PFSK-1 (cell line): ENCODE measurements around the gene CD300LD.

ENCODE experiments used
- FOXP2 ChIP-seq: optimal IDR thresholded peaks from 2 replicates; pipeline ENCODE3; 2011; ENCODE audit warnings: borderline replicate concordance, control low read depth, inconsistent platforms; ENCODE audit not compliant: insufficient read depth; ENCODE audit errors: extremely low read length, extremely low read depth
- POLR2AphosphoS5 ChIP-seq: IDR thresholded peaks from 2 replicates; pipeline ENCODE4 v1.6.1; 2012; ENCODE audit warnings: low read depth, mild to moderate bottlenecking, control low read depth, low read length, moderate library complexity
- SIN3A ChIP-seq: IDR thresholded peaks from 2 replicates; pipeline ENCODE4 v1.6.1; 2012; ENCODE audit warnings: mild to moderate bottlenecking, low read length, moderate library complexity, borderline replicate concordance; ENCODE audit not compliant: insufficient read depth
- TAF1 ChIP-seq: IDR thresholded peaks from 2 replicates; pipeline ENCODE4 v1.6.1; 2012; ENCODE audit warnings: low read length, control low read depth, borderline replicate concordance; ENCODE audit not compliant: insufficient read depth
- TF ChIP-seq, protein P1 (sequence below), 2 experiments: IDR thresholded peaks; 2 replicates each; pipeline versions ENCODE4 v1.6.1 to v1.8.0; 2011 to 2012; ENCODE audit warnings: low read depth in 2 of 2, low read length in 2 of 2, control low read depth in 1 of 2, inconsistent platforms in 1 of 2, mild to moderate bottlenecking in 1 of 2, moderate library complexity in 1 of 2; ENCODE audit not compliant: insufficient read depth in 1 of 2

DNA sequence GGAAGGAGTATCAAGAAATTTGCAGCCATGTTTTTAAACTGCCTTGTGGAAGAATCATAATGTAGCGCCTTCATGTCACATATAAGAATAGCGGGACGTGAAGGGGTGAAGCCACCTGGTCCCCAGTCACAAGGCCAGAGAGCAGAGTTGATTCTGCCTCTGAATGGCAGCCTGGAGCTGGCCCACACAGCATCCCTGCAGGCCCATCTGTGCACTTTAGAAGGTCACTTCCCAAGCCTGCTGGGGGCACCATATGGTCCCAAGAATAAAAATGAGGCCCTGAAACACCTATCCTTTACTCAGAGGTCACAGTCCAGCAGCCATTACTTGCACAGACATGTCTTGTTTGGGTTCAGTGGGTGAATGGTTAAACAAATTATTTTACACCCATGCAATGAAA, 16.4 kb upstream of the CD300LD start:
- TF ChIP-seq TAF1 (no peak), POLR2AphosphoS5 (no peak), SIN3A (no peak), FOXP2 (no peak)
- TF ChIP-seq, protein P1, sequence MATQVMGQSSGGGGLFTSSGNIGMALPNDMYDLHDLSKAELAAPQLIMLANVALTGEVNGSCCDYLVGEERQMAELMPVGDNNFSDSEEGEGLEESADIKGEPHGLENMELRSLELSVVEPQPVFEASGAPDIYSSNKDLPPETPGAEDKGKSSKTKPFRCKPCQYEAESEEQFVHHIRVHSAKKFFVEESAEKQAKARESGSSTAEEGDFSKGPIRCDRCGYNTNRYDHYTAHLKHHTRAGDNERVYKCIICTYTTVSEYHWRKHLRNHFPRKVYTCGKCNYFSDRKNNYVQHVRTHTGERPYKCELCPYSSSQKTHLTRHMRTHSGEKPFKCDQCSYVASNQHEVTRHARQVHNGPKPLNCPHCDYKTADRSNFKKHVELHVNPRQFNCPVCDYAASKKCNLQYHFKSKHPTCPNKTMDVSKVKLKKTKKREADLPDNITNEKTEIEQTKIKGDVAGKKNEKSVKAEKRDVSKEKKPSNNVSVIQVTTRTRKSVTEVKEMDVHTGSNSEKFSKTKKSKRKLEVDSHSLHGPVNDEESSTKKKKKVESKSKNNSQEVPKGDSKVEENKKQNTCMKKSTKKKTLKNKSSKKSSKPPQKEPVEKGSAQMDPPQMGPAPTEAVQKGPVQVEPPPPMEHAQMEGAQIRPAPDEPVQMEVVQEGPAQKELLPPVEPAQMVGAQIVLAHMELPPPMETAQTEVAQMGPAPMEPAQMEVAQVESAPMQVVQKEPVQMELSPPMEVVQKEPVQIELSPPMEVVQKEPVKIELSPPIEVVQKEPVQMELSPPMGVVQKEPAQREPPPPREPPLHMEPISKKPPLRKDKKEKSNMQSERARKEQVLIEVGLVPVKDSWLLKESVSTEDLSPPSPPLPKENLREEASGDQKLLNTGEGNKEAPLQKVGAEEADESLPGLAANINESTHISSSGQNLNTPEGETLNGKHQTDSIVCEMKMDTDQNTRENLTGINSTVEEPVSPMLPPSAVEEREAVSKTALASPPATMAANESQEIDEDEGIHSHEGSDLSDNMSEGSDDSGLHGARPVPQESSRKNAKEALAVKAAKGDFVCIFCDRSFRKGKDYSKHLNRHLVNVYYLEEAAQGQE (IDR thresholded peaks at IDR 0.05; ENCODE audit: insufficient read depth in 1 of 2, low read depth in 2 of 2, low read length in 2 of 2) = no peak
